NCI-H187 treated with DMSO at 0.1 percent for 48 hours (cell line): ENCODE measurements around the gene BTBD17.

Experiments used
- DNase-seq: peaks from one replicate; lab custom pipeline; 2025; lab: John Stamatoyannopoulos, UW

Gene BTBD17

DNA sequence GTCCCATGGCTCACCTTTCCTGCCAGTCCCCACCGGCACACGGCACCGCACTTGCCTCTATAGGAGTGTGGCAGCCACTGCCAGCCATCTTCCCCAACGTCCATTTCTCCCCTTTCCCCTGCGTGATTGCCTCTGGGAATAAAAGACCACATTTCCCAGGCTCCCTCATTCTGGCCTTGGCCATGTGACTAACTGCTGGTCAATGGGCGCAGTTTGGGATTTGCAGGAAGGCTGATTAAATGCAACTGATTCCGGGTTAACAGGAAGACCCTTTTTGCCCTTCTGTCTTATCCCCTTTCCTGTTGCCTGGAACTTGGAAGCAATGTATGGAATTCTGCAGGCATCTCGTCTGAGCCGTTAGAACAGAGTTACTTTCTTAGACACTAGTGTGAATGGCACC is 3.0 kb downstream of the BTBD17 start:
- no peak for DNase-seq

- DNase-seq, result no peak
Measured at GRCh38 chr17:74357466-74357809, 4.2 kb downstream of the BTBD17 start.

GRCh38 chr17:74356646-74357465 is 4.8 kb downstream of the BTBD17 start:
- DNase-seq, result no peak

- DNase-seq, result no peak
Measured at GRCh38 chr17:74355065-74355464, 6.6 kb downstream of the BTBD17 start.

- DNase-seq, result no peak
Measured at GRCh38 chr17:74354561-74354960, 7.1 kb downstream of the BTBD17 start.

DNA sequence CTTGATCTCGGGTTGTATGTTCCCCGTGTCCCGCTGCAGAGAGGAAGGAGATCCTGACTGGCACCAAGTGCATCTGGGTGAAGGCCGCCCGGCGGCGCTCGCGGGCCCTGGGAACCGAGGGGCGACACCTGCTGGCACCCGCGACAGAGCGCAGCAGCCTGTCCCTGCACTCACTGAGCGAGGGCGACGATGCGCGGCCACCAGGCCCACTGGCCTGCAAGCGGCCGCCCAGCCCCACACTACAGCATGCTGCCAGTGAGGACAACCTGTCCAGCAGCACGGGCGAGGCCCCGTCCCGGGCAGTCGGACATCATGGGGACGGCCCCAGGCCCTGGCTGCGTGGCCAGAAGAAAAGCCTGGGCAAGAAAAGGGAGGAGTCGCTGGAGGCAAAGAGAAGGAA is 7.5 kb downstream of the BTBD17 start:
- no peak for DNase-seq

GRCh38 chr17:74353446-74354060 is 8.1 kb downstream of the BTBD17 start:
- no peak for DNase-seq

DNA sequence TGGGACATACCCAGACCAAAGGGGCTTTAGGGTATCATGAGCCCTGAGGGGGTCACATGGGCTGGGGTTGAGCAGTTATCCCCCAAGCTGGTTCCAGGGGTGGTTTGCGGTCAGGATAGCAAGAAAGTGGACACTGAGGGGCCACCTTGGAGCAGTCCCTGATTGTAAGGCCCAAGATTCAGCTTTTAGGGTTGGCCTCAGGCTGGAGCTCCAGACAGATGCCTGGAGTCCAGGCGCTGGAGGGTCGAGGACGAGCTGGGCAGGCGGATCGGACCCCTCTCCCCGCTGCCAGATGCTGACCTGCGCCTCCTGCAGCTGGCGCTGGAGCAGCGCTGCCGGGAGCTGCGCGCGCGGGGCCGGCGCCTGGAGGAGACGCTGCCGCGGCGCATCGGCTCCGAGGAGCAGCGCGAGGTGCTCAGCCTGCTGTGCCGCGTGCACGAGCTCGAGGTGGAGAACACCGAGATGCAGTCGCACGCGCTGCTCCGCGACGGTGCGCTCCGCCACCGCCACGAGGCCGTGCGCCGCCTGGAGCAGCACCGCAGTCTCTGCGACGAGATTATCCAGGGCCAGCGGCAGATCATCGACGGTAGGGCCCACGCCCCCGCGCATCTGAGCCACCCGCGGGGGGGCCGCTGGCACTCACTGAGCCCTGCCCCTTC is 10.0 kb downstream of the BTBD17 start:
- no peak for DNase-seq

- DNase-seq, result no peak
Measured at GRCh38 chr17:74350486-74350885, 11.2 kb downstream of the BTBD17 start.

- no peak for DNase-seq
Measured at GRCh38 chr17:74349120-74349519, 12.5 kb downstream of the BTBD17 start.

GRCh38 chr17:74347646-74348045 is 14.0 kb downstream of the BTBD17 start:
- DNase-seq, result no peak

GRCh38 chr17:74345433-74346241 is 16.0 kb downstream of the BTBD17 start:
- no peak for DNase-seq

- no peak for DNase-seq
Measured at GRCh38 chr17:74344658-74345057, 17.0 kb downstream of the BTBD17 start.

GRCh38 chr17:74343526-74344284 is 18.0 kb downstream of the BTBD17 start:
- no peak for DNase-seq

- no peak for DNase-seq
Measured at GRCh38 chr17:74343121-74343520, 18.5 kb downstream of the BTBD17 start.

- no peak for DNase-seq
Measured at GRCh38 chr17:74342224-74342623, 19.4 kb downstream of the BTBD17 start.

- DNase-seq, result no peak
Measured at GRCh38 chr17:74340470-74341023, 21.1 kb downstream of the BTBD17 start.

DNA sequence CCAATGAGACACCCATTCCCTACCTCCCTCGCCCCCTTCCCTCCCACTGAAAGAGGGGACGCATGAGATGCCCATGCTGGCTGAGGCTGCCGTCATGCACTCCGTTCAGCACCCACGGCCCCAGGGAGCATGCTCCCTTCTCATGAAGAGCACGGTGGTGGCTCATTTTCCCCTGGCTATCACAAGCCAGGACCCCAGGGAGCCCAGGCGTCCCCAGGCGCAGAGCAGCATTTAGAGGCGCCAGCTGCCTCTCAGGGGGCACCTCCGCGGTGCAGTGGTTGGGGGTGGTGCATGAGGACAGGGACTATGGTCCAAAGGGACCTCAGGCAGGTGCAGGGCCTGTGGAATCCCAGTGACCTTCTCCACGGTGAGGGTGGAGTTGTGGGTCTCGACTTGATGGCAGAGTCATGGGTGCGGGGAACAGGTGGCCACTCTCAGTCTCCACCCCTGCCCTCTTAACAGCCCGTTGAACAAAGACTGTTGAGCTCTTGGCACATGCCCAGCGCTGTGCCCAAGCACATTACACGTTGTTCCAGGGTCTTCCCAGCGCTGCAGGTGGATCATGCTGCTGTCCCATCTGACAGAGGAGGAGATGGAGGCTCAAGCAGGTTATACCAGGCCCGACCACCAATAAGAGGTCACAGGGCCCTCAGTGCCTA is 22.0 kb downstream of the BTBD17 start:
- no peak for DNase-seq

GRCh38 chr17:74337834-74338500 is 23.7 kb downstream of the BTBD17 start:
- no peak for DNase-seq

DNA sequence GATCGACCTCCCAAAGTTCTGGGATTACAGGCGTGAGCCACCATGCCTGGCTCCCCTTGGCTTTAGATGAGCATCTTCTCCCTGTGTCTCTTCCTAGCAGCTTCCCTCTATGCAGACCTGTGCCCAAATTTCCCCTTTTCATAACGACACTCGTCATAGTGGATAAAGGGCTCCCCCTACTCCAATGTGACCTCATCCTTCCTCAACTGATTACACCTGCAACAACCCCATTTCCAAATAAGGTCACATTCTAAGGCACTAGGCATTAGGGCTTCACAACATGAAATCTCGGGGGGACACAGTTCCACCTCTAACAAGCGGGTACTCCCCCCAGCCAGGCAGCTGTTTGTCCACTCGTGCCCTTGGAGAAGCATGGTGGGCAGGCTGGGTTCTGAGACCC is 25.4 kb downstream of the BTBD17 start:
- DNase-seq, result no peak
